ENCODE measurements around the gene JPH2.

GRCh38 chr20:44222633-44223368 lies 35.8 kb upstream of the JPH2 start:
- no peak for TF ChIP-seq CTCF (IDR thresholded peaks at IDR 0.05; ENCODE audit: low read depth, low read length, missing input control)
- TF ChIP-seq ZBTB33 (IDR thresholded peaks at IDR 0.05), result no peak
- TF ChIP-seq GABPA (IDR thresholded peaks at IDR 0.05 in 1 of 2, conservative IDR thresholded peaks at IDR 0.05 in 1 of 2), result no peak
- no peak for TF ChIP-seq MAX (IDR thresholded peaks at IDR 0.05)
- TF ChIP-seq JUND (IDR thresholded peaks at IDR 0.05), result no peak
- no peak for TF ChIP-seq EGR1 (IDR thresholded peaks at IDR 0.05; ENCODE audit: low read depth in 2 of 2)
- no peak for TF ChIP-seq TAF1 (conservative IDR thresholded peaks at IDR 0.05)
- no peak for TF ChIP-seq SP1 (IDR thresholded peaks at IDR 0.05)
- TF ChIP-seq YY1 (IDR thresholded peaks at IDR 0.05), result no peak
